KG1 (cell line): ENCODE results near the gene CSTF3.
"Not testable (repeated sequence)": the region's sequence is repeated elsewhere in the genome, so short reads cannot be mapped to it uniquely, and the experiment has no call there.

Experiments used
- DNase-seq: peaks from one replicate; lab custom pipeline; 2025; lab: John Stamatoyannopoulos, UW

The CSTF3 gene

GRCh38 chr11:33086017-33086416 is 75.3 kb downstream of the CSTF3 start:
- no peak for DNase-seq

DNA sequence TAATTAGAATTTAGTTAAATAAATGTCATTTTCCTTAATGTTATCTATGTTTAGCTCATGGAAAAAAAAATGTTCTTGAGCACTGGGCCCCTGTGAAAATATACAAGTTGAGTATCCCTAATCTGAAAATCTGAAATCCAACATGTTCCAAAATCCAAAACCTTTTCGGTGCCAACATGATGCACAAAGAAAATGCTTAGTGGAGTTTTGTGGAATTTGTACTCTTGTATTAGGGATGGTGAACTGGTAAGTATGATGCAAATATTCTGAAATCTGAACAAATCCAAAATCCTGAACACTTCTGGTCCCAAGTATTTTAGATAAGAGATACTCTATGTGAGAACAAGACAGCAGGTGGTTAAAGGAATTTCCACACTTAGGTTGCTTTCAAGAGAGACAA is 77.4 kb downstream of the CSTF3 start:
- DNase-seq, result no peak

- no peak for DNase-seq
Measured at GRCh38 chr11:33072465-33072864, 88.8 kb downstream of the CSTF3 start.

DNA sequence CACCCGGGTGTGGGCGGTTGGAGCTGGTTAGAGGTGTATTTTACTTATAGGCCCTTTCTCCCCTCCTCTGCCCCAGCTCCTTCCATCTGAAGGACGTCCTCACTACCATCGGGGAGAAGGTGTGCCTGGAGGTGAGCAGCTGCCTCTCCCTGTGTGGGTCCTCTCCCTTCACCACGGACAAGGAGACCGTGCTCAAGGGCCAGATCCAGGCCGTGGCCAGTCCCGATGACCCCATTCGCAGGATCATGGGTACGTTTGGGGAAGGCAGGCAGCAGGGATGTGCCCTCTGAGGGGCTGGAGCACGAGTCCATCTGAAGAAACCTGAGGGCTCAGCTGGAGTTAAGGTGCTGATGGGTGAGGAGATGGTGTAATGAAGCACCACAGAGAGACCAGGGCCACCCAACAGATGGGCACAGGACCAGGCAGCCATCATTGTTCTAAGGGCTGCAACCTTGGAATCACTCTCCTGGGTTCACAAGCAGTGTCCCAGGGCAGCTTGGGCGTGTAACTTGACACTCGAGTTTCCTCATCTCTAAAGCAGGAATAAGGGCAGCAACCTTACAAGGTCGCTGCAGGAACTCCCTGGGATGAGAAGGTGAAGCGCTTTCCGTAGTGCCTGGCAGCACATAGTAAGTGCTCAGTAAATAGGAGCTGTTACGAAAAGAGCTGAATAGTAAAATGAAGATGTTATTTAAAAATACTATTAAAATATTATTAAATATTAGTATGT is 92.5 kb downstream of the CSTF3 start:
- DNase-seq, result no peak

GRCh38 chr11:33067294-33067693 is 94.0 kb downstream of the CSTF3 start:
- no peak for DNase-seq

GRCh38 chr11:33065445-33066178 is 95.7 kb downstream of the CSTF3 start:
- no peak for DNase-seq

- no peak for DNase-seq
Measured at GRCh38 chr11:33064866-33065265, 96.4 kb downstream of the CSTF3 start.

GRCh38 chr11:33064033-33064825 is 97.1 kb downstream of the CSTF3 start:
- DNase-seq, result no peak

- no peak for DNase-seq
Measured at GRCh38 chr11:33063326-33063881, 97.9 kb downstream of the CSTF3 start.

- no peak for DNase-seq
Measured at GRCh38 chr11:33062137-33062536, 99.1 kb downstream of the CSTF3 start.

DNA sequence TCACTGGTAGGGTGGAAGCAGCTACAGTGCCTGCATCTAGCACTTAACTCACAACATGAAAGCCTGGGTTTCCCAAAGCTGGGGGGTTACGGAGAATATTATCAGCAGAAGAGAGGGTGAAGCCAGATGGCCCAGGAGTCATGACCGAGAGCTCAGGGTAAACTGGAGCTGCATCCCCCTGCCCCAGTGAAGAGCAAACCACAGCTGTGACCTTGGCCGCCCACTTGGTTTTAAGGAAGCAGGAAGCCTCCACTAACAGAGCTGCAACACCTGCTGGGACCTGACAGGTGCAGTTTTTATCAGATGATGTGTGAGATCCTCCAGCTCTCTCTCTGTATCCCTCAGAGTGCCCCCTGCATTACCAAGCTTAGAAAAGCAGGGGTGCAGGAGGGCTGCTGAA is 101.0 kb downstream of the CSTF3 start:
- DNase-seq, result no peak

- no peak for DNase-seq
Measured at GRCh38 chr11:33059331-33060007, 101.8 kb downstream of the CSTF3 start.

DNA sequence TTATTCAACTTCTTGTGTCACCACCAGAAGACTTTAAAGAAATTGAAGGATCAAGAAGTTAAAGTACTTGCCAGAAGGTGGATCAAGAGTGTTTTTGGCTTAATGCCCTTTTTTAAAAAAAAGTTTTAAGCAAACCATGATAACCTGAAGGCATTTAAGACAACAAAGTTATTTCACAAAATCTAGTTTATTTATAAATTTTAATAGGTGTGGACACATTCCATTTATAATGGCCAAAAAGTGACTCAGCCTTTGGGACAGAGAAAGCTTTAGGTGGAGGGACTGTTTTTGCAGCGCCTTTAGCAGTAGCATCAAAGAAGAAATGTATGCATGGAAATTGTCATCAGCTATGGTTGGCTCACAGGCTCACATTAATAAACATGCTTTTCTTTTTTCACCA is 104.0 kb downstream of the CSTF3 start:
- DNase-seq, result no peak

DNA sequence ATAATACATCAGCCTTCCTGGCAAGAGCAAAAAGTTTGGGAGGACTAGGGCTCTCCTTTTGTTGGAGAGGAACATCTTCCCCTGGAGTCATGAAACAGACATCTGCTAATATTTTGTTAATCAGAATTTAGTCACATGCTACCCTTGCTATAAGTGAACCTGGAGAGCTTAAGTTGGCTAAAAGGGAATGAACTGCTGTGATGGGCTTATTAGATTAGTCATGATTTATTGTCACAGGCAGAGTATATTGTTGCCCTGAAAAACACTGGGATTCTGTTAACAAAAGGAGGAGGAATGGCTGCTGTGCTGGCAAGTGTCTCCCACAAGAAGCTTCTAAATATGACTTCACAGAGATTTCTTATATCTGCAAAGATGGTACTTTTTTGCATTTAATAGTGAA is 105.9 kb downstream of the CSTF3 start:
- DNase-seq, result no peak

DNA sequence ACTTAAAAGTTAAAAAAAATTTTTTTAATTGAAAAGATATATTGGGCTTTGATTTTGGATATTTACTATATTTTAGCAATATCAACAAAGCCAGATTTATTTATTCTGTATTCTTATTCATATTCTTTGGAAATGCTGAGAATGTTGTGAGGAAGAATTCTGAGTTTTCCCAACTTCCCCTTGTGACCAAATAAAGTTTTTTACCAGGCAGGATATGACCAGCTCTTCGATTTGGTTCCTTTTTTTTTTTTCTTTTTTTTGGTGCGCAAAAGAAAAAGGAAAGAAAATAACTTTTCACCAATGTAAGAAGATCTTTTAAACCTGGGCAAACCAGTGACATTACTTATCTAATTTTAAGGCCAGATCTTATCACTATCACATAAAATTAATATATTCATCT is 109.0 kb downstream of the CSTF3 start:
- DNase-seq, result no peak

DNA sequence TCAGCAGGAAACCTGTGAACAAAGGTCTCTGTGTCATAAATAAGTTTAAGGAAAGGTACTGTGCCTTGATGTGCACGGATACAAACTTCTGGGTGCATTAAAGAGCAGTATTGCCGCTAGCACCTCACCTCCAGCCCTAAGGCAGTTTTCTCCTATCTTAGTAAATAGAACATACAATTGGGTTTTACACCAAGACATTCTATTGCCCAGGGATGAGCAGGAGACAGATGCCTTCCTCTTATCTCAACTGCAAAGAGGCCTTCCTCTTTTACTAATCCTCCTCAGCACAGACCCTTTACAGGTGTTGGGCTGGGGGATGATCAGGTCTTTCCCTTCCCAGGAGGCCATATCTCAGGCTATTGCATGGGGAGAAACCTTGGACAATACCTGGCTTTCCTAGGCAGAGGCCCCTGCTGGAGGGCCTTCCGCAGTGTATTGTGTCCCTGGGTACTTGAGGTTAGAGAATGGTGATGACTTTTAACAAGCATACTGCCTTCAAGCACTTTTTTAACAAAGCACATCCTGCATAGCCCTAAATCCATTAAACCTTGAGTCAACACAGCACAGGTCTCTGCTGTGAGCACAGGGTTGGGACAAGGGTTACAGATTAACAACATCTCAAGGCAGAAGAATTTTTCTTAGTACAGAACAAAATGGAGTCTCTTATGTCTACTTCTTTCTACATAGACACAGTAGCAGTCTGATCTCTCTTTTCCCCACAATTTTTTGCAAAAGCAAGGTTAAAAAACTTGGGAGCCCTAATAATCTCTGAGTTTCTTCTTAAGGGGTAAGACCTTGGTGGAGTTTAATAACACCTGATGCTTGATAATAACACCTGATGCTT is 111.5 kb downstream of the CSTF3 start:
- DNase-seq, result not testable (repeated sequence)

DNA sequence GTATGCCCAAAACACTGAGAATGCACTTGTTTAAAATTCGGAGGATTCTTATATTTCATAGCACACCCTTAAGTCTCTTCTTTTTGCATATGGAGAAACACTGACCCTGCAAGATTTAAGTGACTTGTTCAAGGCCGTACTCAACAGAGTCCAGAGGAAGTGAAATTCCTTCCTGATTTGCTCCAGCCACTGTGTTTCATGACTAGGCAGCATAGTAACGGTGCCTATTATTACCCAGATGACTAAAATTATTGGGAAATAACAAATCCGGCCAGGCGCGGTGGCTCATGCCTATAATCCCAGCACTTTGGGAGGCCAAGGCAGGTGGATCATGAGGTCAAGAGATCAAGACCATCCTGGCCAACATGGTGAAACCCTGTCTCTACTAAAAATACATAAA is 112.6 kb downstream of the CSTF3 start:
- DNase-seq, result not testable (repeated sequence)

DNA sequence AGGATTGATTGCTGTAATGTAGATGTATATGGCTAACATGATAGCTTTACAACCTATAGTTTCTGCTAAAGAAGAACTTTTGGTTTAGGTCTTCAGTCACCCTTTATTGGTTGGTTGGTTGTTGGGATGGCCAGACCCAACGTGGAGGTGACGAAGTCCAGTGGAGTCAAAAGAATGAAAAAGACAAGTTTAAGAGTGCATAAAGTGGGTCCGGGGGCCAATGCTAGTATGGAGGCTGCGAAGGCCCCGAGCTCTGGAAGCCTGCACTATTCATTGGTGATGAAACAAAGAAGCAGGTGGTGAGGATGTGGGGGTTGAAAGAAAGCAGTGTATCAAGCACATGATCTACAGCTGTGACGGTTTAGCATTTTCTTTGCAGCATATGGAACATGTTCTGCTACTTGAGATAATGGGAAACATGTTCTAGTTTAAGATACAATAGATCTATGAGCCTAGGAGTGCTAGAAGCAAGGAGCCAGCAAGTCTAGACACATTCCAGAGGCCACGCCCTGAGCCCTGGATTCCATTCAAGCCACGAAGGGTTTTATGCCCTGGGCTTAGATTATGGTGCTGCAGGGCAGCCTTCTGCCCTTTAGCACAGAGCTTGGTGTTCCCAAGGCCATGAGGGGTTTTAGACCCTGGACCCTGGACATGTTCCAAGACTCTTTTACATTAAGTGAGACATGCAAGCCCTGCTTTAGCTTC is 115.6 kb downstream of the CSTF3 start:
- no peak for DNase-seq

- DNase-seq, result no peak
Measured at GRCh38 chr11:33044285-33044756, 117.0 kb downstream of the CSTF3 start.

- no peak for DNase-seq
Measured at GRCh38 chr11:33043221-33043830, 118.0 kb downstream of the CSTF3 start.
